H1 (cell line): Measurements from ENCODE around the gene SLC35E4. TPM values are rescaled to one million over a fixed set of nuclear protein-coding genes. Genes with fewer than 3 reads are reported as not detected.
A peak's percentile ranks its signal among the peaks of the same experiment; 100 is the strongest.

Experiments used
- CTCF ChIA-PET: fragments of 300-600 bp; sonication (Branson Sonifier 250); formaldehyde crosslinking; loops from one replicate; lab custom pipeline; 2021; ENCODE audit not compliant: partially characterized antibody; lab: Charles Lee
- POLR2A ChIA-PET: fragments of 300-600 bp; sonication (Branson Sonifier 250); formaldehyde crosslinking; loops from one replicate; lab custom pipeline; 2021; ENCODE audit warnings: inconsistent platforms; ENCODE audit not compliant: partially characterized antibody; lab: Charles Lee
- DNase-seq, 2 experiments: peaks; one replicate each; pipeline versions ENCODE4 v3.0.0 to v3.0.0-alpha.2; 2010 to 2022; ENCODE audit warnings: low spot score in 2 of 2, low read depth in 1 of 2, mixed read lengths in 1 of 2
- FAIRE-seq: peaks from 2 replicates; lab custom pipeline; 2011; peaks lifted over from hg19 to GRCh38; lab: Jason Lieb, UNC
- H2AFZ ChIP-seq: 2 replicates; pipeline ENCODE4 v1.8.1; 2012; ENCODE audit warnings: low read length, inconsistent platforms
- H2AK5ac ChIP-seq: 2 replicates; pipeline ENCODE4 v1.6.1; 2013; ENCODE audit warnings: low read depth, low read length
- H2BK120ac ChIP-seq: replicated peaks from 2 replicates; pipeline ENCODE3; 2013; ENCODE audit warnings: low read depth, low read length, inconsistent platforms
- H2BK12ac ChIP-seq: 2 replicates; pipeline ENCODE4 v1.6.1; 2013; ENCODE audit warnings: low read depth, low read length
- H2BK15ac ChIP-seq: 2 replicates; pipeline ENCODE4 v1.6.1; 2013; ENCODE audit warnings: low read length
- H2BK20ac ChIP-seq: 2 replicates; pipeline ENCODE4 v1.6.1; 2013; ENCODE audit warnings: low read length
- H2BK5ac ChIP-seq: 2 replicates; pipeline ENCODE4 v1.6.1; 2013; ENCODE audit warnings: low read depth, low read length
- H3K14ac ChIP-seq: 2 replicates; pipeline ENCODE4 v1.6.1; 2013; ENCODE audit warnings: inconsistent platforms; ENCODE audit not compliant: insufficient read length
- H3K18ac ChIP-seq: 2 replicates; pipeline ENCODE4 v1.6.1; 2013; ENCODE audit warnings: low read length; ENCODE audit errors: extremely low read depth
- H3K23ac ChIP-seq: 2 replicates; pipeline ENCODE4 v1.6.1; 2013; ENCODE audit warnings: inconsistent platforms; ENCODE audit not compliant: insufficient read length
- H3K23me2 ChIP-seq: 2 replicates; pipeline ENCODE4 v1.6.1; 2013; ENCODE audit warnings: low read depth, low read length
- H3K27ac ChIP-seq: 2 replicates; pipeline ENCODE4 v1.6.1; 2011; ENCODE audit warnings: low read depth, low read length, inconsistent platforms
- H3K27me3 ChIP-seq, 4 experiments: replicated peaks in 1 of 4; 1 replicate in 1 of 4; 2 replicates in 3 of 4; pipeline versions ENCODE4 v1.6.1 to v1.8.1; 2011 to 2013; ENCODE audit warnings: low read length in 3 of 4, mild to moderate bottlenecking in 3 of 4, inconsistent platforms in 2 of 4, mixed read lengths in 2 of 4, moderate library complexity in 1 of 4; ENCODE audit not compliant: control insufficient read depth in 3 of 4, insufficient read depth in 3 of 4; ENCODE audit errors: extremely low read depth in 1 of 4
- H3K36me3 ChIP-seq, 4 experiments: 2 replicates each; pipeline versions ENCODE4 v1.6.1 to v1.8.1; 2011 to 2013; ENCODE audit warnings: mild to moderate bottlenecking in 4 of 4, low read length in 3 of 4, moderate library complexity in 2 of 4, control low read depth in 1 of 4, inconsistent platforms in 1 of 4; ENCODE audit not compliant: insufficient read depth in 4 of 4, control insufficient read depth in 2 of 4
- H3K4ac ChIP-seq: replicated peaks from 2 replicates; pipeline ENCODE3; 2013; ENCODE audit warnings: low read length, low read depth, mixed read lengths, inconsistent platforms; ENCODE audit not compliant: insufficient read length
- H3K4me1 ChIP-seq, 4 experiments: replicated peaks in 1 of 4; 1 replicate in 1 of 4; 2 replicates in 3 of 4; pipeline versions ENCODE4 v1.6.1 to v1.8.1; 2011 to 2013; ENCODE audit warnings: low read length in 3 of 4, inconsistent platforms in 2 of 4, mixed read lengths in 1 of 4; ENCODE audit not compliant: insufficient read depth in 4 of 4, control insufficient read depth in 3 of 4
- H3K4me2 ChIP-seq, 2 experiments: 2 replicates each; pipeline versions ENCODE4 v1.6.1 to v1.8.1; 2011 to 2013; ENCODE audit warnings: low read depth in 2 of 2, low read length in 2 of 2, control low read depth in 1 of 2, inconsistent platforms in 1 of 2, mild to moderate bottlenecking in 1 of 2; ENCODE audit not compliant: insufficient read depth in 1 of 2
- H3K4me3 ChIP-seq, 4 experiments: fragments of 200-600, 300-600 bp in 1 of 4; sonication (generic), shearing (Covaris generic), sonication (Bioruptor Twin) in 1 of 4; 2 replicates each; pipeline versions ENCODE4 v1.5.1 to v1.8.1; 2011 to 2016; ENCODE audit warnings: low read length in 4 of 4, low read depth in 3 of 4, control low read depth in 2 of 4, inconsistent platforms in 2 of 4, mild to moderate bottlenecking in 2 of 4, mixed read lengths in 1 of 4, moderate library complexity in 1 of 4; ENCODE audit not compliant: insufficient read depth in 2 of 4; ENCODE audit errors: extremely low read depth in 1 of 4
- H3K56ac ChIP-seq: replicated peaks from 2 replicates; pipeline ENCODE3; 2013; ENCODE audit warnings: low read depth, mild to moderate bottlenecking, mixed read lengths, low read length, inconsistent platforms; ENCODE audit not compliant: insufficient read length
- H3K79me1 ChIP-seq: 2 replicates; pipeline ENCODE4 v1.6.1; 2013; ENCODE audit warnings: low read depth, low read length, control low read depth
- H3K79me2 ChIP-seq, 2 experiments: 2 replicates each; pipeline versions ENCODE4 v1.6.1 to v1.8.1; 2012 to 2013; ENCODE audit warnings: low read length in 2 of 2, mild to moderate bottlenecking in 2 of 2, inconsistent platforms in 1 of 2; ENCODE audit not compliant: insufficient read depth in 2 of 2, control insufficient read depth in 1 of 2
- H3K9ac ChIP-seq, 4 experiments: replicated peaks in 1 of 4; 1 replicate in 1 of 4; 2 replicates in 3 of 4; pipeline versions ENCODE4 v1.6.1 to v1.8.1; 2011 to 2013; ENCODE audit warnings: low read depth in 3 of 4, low read length in 3 of 4, control low read depth in 2 of 4, mild to moderate bottlenecking in 2 of 4, moderate library complexity in 2 of 4, inconsistent platforms in 1 of 4; ENCODE audit errors: extremely low read depth in 1 of 4
- H3K9me3 ChIP-seq, 2 experiments: 2 replicates each; pipeline versions ENCODE4 v1.6.1 to v1.8.1; 2012 to 2013; ENCODE audit warnings: mild to moderate bottlenecking in 2 of 2, moderate library complexity in 2 of 2, control low read depth in 1 of 2, inconsistent platforms in 1 of 2, low read depth in 1 of 2, low read length in 1 of 2, mixed read lengths in 1 of 2; ENCODE audit not compliant: insufficient read depth in 2 of 2
- H4K20me1 ChIP-seq, 2 experiments: replicated peaks in 1 of 2; 2 replicates each; pipeline versions ENCODE3 to v1.8.1; 2011 to 2013; ENCODE audit warnings: inconsistent platforms in 2 of 2, low read length in 2 of 2, mild to moderate bottlenecking in 1 of 2; ENCODE audit not compliant: insufficient read depth in 2 of 2, control insufficient read depth in 1 of 2
- H4K5ac ChIP-seq: 2 replicates; pipeline ENCODE4 v1.6.1; 2013; ENCODE audit warnings: low read length, low read depth, mixed read lengths, inconsistent platforms; ENCODE audit not compliant: insufficient read length
- H4K8ac ChIP-seq: 2 replicates; pipeline ENCODE4 v1.8.0; 2013; ENCODE audit warnings: mild to moderate bottlenecking, moderate library complexity, low read length, inconsistent platforms; ENCODE audit not compliant: insufficient read depth; ENCODE audit errors: extremely low read depth
- H4K91ac ChIP-seq: replicated peaks from 2 replicates; pipeline ENCODE3; 2013; ENCODE audit warnings: low read length, mixed read lengths, inconsistent platforms; ENCODE audit not compliant: insufficient read length
- CBX8 ChIP-seq: fragments of 300-800, 300-1000 bp; sonication (generic); IDR thresholded peaks from 2 replicates; pipeline ENCODE4 v1.7.1; 2016; ENCODE audit warnings: low read depth, low read length, borderline replicate concordance
- POLR2A ChIP-seq, 2 experiments: IDR thresholded peaks; 1 replicate in 1 of 2; 2 replicates in 1 of 2; pipeline ENCODE4 v1.6.1; 2011; ENCODE audit warnings: low read depth in 2 of 2, low read length in 2 of 2, mild to moderate bottlenecking in 2 of 2; ENCODE audit errors: control extremely low read depth in 1 of 2
- WGBS, 2 experiments: shearing (Covaris generic) in 1 of 2; methylation state at CpG; one replicate each; pipeline versions ENCODE4 v1.1.6 to v1.1.7; 2013 to 2015; ENCODE audit warnings: low lambda C conversion rate in 2 of 2, mixed read lengths in 2 of 2, inconsistent platforms in 1 of 2, low coverage in 1 of 2, missing lambda C conversion rate in 1 of 2; ENCODE audit not compliant: insufficient replicate concordance in 2 of 2, insufficient coverage in 1 of 2, insufficient read length in 1 of 2; ENCODE audit errors: extremely low coverage in 1 of 2, missing lambda C conversion rate in 1 of 2; 5-methylcytosine and 5-hydroxymethylcytosine counted together
- polyA plus RNA-seq, 7 experiments: library from polyadenylated mRNA; depleted of rRNA in 3 of 7; stranded (reverse) in 5 of 7; unstranded in 2 of 7; fragments of >200 nt in 5 of 7; fragments of 200-250 nt in 2 of 7; gene quantifications; 1 replicate in 5 of 7; 2 replicates in 1 of 7; 4 replicates in 1 of 7; pipeline versions ENCODE4 v1.2.1 to v1.2.3, GENCODE V29; 2011 to 2013; ENCODE audit warnings: missing spikeins in 2 of 7, mixed read lengths in 2 of 7
- total RNA-seq: library from RNA; stranded (reverse); fragmentation: NEBNext Ultra II Directional; extraction: Animal tissue kit (Norgen Biotek cat#: 25700); gene quantifications from 2 replicates; pipeline ENCODE4 v1.2.1, GENCODE V29; 2021
- TF ChIP-seq, protein P1 (sequence below), 3 experiments: IDR thresholded peaks; 1 replicate in 2 of 3; 2 replicates in 1 of 3; pipeline versions ENCODE4 v1.5.1 to v1.6.1; 2011; ENCODE audit warnings: low read length in 3 of 3, mild to moderate bottlenecking in 3 of 3, inconsistent platforms in 2 of 3, low read depth in 1 of 3, moderate library complexity in 1 of 3; ENCODE audit not compliant: insufficient read depth in 1 of 3; ENCODE audit errors: control extremely low read depth in 1 of 3

SLC35E4 gene
- total and polyA plus RNA-seq, 2 of the 8 experiments (the other 6 are each of a cell fraction or from before 2014, with no cell fraction given) = 5.1 to 5.6 TPM

GRCh38 chr22:30649430-30650007, 13.9 kb downstream of the SLC35E4 start:
- WGBS, 2 experiments = 85% methylated on average over 7 of the region's 7 CpGs; no CpG with 5 or more reads in 1 of the 2 experiments
- Histone ChIP-seq H3K23me2 (no peaks in the 10 kb centered on the region), H4K20me1 (peaks cover 0 to 2% of the 10 kb centered on the region in 2 experiments), H2AFZ (no peak overlapping the region), H2BK15ac (0 out of 2 replicates have a peak overlapping the region, but pooled peaks have one; percentile 16), H4K5ac (no peak overlapping the region), H3K23ac (no peak overlapping the region), H3K79me1 (no peaks in the 10 kb centered on the region), H3K9ac (no peak overlapping the region), H2BK5ac (no peak overlapping the region), H2BK20ac (0 out of 2 replicates have a peak overlapping the region, but pooled peaks have one; percentile 61), H4K91ac (no peak overlapping the region), H3K36me3 (no peaks in the 10 kb centered on the region), H4K8ac (no peak overlapping the region), H3K4me1 (peaks cover 0 to 4% (median 0%) of the 10 kb centered on the region in 4 experiments; a peak in 2 of 7 replicates), H3K9me3 (no peaks in the 10 kb centered on the region), H3K4ac (no peak overlapping the region), H3K27ac (no peak overlapping the region), H3K14ac (no peak overlapping the region), H2AK5ac (no peak overlapping the region), H3K4me2 (no peak overlapping the region), H2BK12ac (0 out of 2 replicates have a peak overlapping the region, but pooled peaks have one; percentile 17), H3K4me3 (no peak overlapping the region), H3K79me2 (no peaks in the 10 kb centered on the region), H3K18ac (no peak overlapping the region), H2BK120ac (no peak overlapping the region), H3K27me3 (no peaks in the 10 kb centered on the region), H3K56ac (no peak overlapping the region)
- CTCF ChIA-PET = interaction anchor here (0.9 to 10.5 kb wide), 4 partner anchors 15 to 501 kb away, joined by 3 to 74 read pairs (median 5); partner anchors contain the start of gene SLC35E4
- TF ChIP-seq CBX8 (no peak), POLR2A (IDR thresholded peaks at IDR 0.05; ENCODE audit: control extremely low read depth in 1 of 2, low read depth in 2 of 2, low read length in 2 of 2) (no peak)
- TF ChIP-seq, protein P1, sequence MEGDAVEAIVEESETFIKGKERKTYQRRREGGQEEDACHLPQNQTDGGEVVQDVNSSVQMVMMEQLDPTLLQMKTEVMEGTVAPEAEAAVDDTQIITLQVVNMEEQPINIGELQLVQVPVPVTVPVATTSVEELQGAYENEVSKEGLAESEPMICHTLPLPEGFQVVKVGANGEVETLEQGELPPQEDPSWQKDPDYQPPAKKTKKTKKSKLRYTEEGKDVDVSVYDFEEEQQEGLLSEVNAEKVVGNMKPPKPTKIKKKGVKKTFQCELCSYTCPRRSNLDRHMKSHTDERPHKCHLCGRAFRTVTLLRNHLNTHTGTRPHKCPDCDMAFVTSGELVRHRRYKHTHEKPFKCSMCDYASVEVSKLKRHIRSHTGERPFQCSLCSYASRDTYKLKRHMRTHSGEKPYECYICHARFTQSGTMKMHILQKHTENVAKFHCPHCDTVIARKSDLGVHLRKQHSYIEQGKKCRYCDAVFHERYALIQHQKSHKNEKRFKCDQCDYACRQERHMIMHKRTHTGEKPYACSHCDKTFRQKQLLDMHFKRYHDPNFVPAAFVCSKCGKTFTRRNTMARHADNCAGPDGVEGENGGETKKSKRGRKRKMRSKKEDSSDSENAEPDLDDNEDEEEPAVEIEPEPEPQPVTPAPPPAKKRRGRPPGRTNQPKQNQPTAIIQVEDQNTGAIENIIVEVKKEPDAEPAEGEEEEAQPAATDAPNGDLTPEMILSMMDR (IDR thresholded peaks at IDR 0.05; ENCODE audit: control extremely low read depth in 1 of 3, insufficient read depth in 1 of 3, low read depth in 1 of 3, low read length in 3 of 3) = peak in 1 of 3 experiments; percentile 2; a peak in 1 of 4 replicates
- DNase-seq = no peak
- POLR2A ChIA-PET = interaction anchor here (0.7 kb wide), 1 partner anchor 11 kb away, joined by 3 read pairs; no protein-coding TSS in a partner anchor
- no peak for FAIRE-seq
